Spinal cord (tissue), 10 donors: ENCODE measurements around the gene CEP72. TPM values are rescaled to one million over a fixed set of nuclear protein-coding genes. Genes with fewer than 3 reads are reported as not detected.
"Not testable (repeated sequence)": the region's sequence is repeated elsewhere in the genome, so short reads cannot be mapped to it uniquely, and the experiment has no call there.

ENCODE experiments used
- DNase-seq, 6 donors: peaks; one replicate each; pipeline versions ENCODE4 v3.0.0 to v3.0.0-alpha.2; 2013 to 2015; ENCODE audit warnings: low spot score in 6 of 6, low read depth in 4 of 6
- H3K27ac ChIP-seq: one replicate; pipeline ENCODE4 v1.5.1; 2013; ENCODE audit warnings: low read depth, low read length, control low read depth
- H3K27me3 ChIP-seq: one replicate; pipeline ENCODE4 v1.6.1; 2013; ENCODE audit warnings: low read length; ENCODE audit not compliant: control insufficient read depth, insufficient read depth
- H3K36me3 ChIP-seq: one replicate; pipeline ENCODE4 v1.6.1; 2013; ENCODE audit warnings: low read length; ENCODE audit not compliant: control insufficient read depth, insufficient read depth
- H3K4me1 ChIP-seq: one replicate; pipeline ENCODE4 v1.6.1; 2013; ENCODE audit warnings: low read length; ENCODE audit not compliant: control insufficient read depth, insufficient read depth
- H3K4me3 ChIP-seq: one replicate; pipeline ENCODE4 v1.5.1; 2013; ENCODE audit warnings: low read depth, low read length, control low read depth
- H3K9me3 ChIP-seq: one replicate; pipeline ENCODE4 v1.6.1; 2013; ENCODE audit warnings: low read length; ENCODE audit not compliant: control insufficient read depth, insufficient read depth
- WGBS: methylation state at CpG from one replicate; pipeline ENCODE4 v1.1.5; 2013; ENCODE audit warnings: missing lambda C conversion rate; ENCODE audit not compliant: insufficient coverage; 5-methylcytosine and 5-hydroxymethylcytosine counted together
- polyA plus RNA-seq, 2 donors: library from polyadenylated mRNA; unstranded; fragments of 120-200 nt; gene quantifications; one replicate each; pipeline ENCODE4 v1.2.1, GENCODE V29; 2013; ENCODE audit not compliant: insufficient read length in 2 of 2
- total RNA-seq, 2 donors: library from RNA; depleted of rRNA in 1 of 2; stranded (reverse); fragments of 120-200 nt in 1 of 2; fragments of >200 nt in 1 of 2; gene quantifications; one replicate each; pipeline versions ENCODE4 v1.2.3 to v1.2.4, GENCODE V29; 2013 to 2014
- donor health status: healthy.

Gene CEP72
- total and polyA plus RNA-seq, 4 donors, result 3.5 to 12.1 (median 9.1) TPM

- Histone ChIP-seq H3K36me3 (peaks cover 51% of the 10 kb centered on the region), H3K4me1 (peaks cover 22% of the 10 kb centered on the region)
- not testable (repeated sequence) for H3K9me3 ChIP-seq, H3K4me3 ChIP-seq, H3K27me3 ChIP-seq, H3K27ac ChIP-seq, DNase-seq
- 76% methylated on average over 4 of the region's 16 CpGs for WGBS
Measured at GRCh38 chr5:678521-678920, 66.4 kb downstream of the CEP72 start.

GRCh38 chr5:679166-679895, 67.2 kb downstream of the CEP72 start:
- H3K27ac ChIP-seq, DNase-seq, H3K9me3 ChIP-seq, H3K27me3 ChIP-seq, H3K4me3 ChIP-seq: not testable (repeated sequence)
- 81% methylated on average over 3 of the region's 17 CpGs for WGBS
- H3K36me3 ChIP-seq, result peaks cover 50% of the 10 kb centered on the region
- peaks cover 22% of the 10 kb centered on the region for H3K4me1 ChIP-seq

- DNase-seq, H3K9me3 ChIP-seq, H3K27me3 ChIP-seq, H3K27ac ChIP-seq, H3K4me3 ChIP-seq: not testable (repeated sequence)
- peaks cover 17% of the 10 kb centered on the region for H3K4me1 ChIP-seq
- WGBS, result no CpG with 5 or more reads among the region's 32 CpGs
- H3K36me3 ChIP-seq, result peaks cover 50% of the 10 kb centered on the region
Measured at GRCh38 chr5:680118-680795, 68.1 kb downstream of the CEP72 start.

- WGBS, result 84% methylated on average over 13 of the region's 13 CpGs
- not testable (repeated sequence) for H3K4me3 ChIP-seq
Measured at GRCh38 chr5:680836-681235, 68.7 kb downstream of the CEP72 start.

GRCh38 chr5:681317-682191, 69.4 kb downstream of the CEP72 start:
- H3K27ac ChIP-seq, H3K27me3 ChIP-seq: not testable (repeated sequence)
- WGBS, result 98% methylated on average over 12 of the region's 17 CpGs

More at GRCh38 chr5:680836-681235, 68.7 kb downstream of the CEP72 start:
- DNase-seq, H3K27me3 ChIP-seq, H3K27ac ChIP-seq, H3K9me3 ChIP-seq: not testable (repeated sequence)
- H3K4me1 ChIP-seq, result peaks cover 17% of the 10 kb centered on the region
- peaks cover 50% of the 10 kb centered on the region for H3K36me3 ChIP-seq

GRCh38 chr5:682216-682615, 70.1 kb downstream of the CEP72 start:
- H3K4me3 ChIP-seq, H3K27me3 ChIP-seq, H3K27ac ChIP-seq, DNase-seq, H3K9me3 ChIP-seq: not testable (repeated sequence)
- peaks cover 17% of the 10 kb centered on the region for H3K4me1 ChIP-seq
- H3K36me3 ChIP-seq, result peaks cover 36% of the 10 kb centered on the region
- WGBS, result 59% methylated on average over 1 of the region's 3 CpGs

More at GRCh38 chr5:681317-682191, 69.4 kb downstream of the CEP72 start:
- H3K9me3 ChIP-seq, DNase-seq, H3K4me3 ChIP-seq: not testable (repeated sequence)
- Histone ChIP-seq H3K36me3 (peaks cover 43% of the 10 kb centered on the region), H3K4me1 (peaks cover 17% of the 10 kb centered on the region)

GRCh38 chr5:682651-683358, 70.7 kb downstream of the CEP72 start:
- not testable (repeated sequence) for H3K27ac ChIP-seq, H3K27me3 ChIP-seq, H3K9me3 ChIP-seq, DNase-seq, H3K4me3 ChIP-seq
- Histone ChIP-seq H3K36me3 (peaks cover 31% of the 10 kb centered on the region), H3K4me1 (peaks cover 17% of the 10 kb centered on the region)
- 79% methylated on average over 12 of the region's 17 CpGs for WGBS

- 79% methylated on average over 27 of the region's 30 CpGs for WGBS
- no peak overlapping the region for H3K27ac ChIP-seq
- peak in 1 of 6 donors; percentile 47 for DNase-seq
Measured at GRCh38 chr5:683551-684481, 71.7 kb downstream of the CEP72 start.

More at GRCh38 chr5:683551-684481, 71.7 kb downstream of the CEP72 start:
- Histone ChIP-seq H3K9me3 (no peaks in the 10 kb centered on the region), H3K4me3 (no peak overlapping the region), H3K4me1 (peaks cover 17% of the 10 kb centered on the region), H3K27me3 (no peaks in the 10 kb centered on the region), H3K36me3 (peaks cover 30% of the 10 kb centered on the region)
